Epithelial cell of esophagus (primary cell): ENCODE measurements around the gene ELOB.

ENCODE experiments used
- DNase-seq: peaks from one replicate; pipeline ENCODE4 v3.0.0; 2010; ENCODE audit warnings: low read depth
- H3K4me3 ChIP-seq: 2 replicates; pipeline ENCODE4 v1.5.1; 2011; ENCODE audit warnings: mild to moderate bottlenecking, low read length, control low read depth
- CTCF ChIP-seq: IDR thresholded peaks from 2 replicates; pipeline ENCODE4 v1.5.1; 2011; ENCODE audit warnings: low read depth, mild to moderate bottlenecking, low read length, control low read depth, inconsistent platforms; ENCODE audit not compliant: insufficient read depth; ENCODE audit errors: missing control alignments

ELOB gene

GRCh38 chr16:2799205-2799858 is 22.3 kb upstream of the ELOB start:
- DNase-seq, result no peak
- no peak for TF ChIP-seq CTCF

GRCh38 chr16:2798723-2799204 is 21.7 kb upstream of the ELOB start:
- DNase-seq, result no peak
- no peak for TF ChIP-seq CTCF

More at GRCh38 chr16:2799205-2799858, 22.3 kb upstream of the ELOB start:
- no peak overlapping the region for H3K4me3 ChIP-seq

DNA sequence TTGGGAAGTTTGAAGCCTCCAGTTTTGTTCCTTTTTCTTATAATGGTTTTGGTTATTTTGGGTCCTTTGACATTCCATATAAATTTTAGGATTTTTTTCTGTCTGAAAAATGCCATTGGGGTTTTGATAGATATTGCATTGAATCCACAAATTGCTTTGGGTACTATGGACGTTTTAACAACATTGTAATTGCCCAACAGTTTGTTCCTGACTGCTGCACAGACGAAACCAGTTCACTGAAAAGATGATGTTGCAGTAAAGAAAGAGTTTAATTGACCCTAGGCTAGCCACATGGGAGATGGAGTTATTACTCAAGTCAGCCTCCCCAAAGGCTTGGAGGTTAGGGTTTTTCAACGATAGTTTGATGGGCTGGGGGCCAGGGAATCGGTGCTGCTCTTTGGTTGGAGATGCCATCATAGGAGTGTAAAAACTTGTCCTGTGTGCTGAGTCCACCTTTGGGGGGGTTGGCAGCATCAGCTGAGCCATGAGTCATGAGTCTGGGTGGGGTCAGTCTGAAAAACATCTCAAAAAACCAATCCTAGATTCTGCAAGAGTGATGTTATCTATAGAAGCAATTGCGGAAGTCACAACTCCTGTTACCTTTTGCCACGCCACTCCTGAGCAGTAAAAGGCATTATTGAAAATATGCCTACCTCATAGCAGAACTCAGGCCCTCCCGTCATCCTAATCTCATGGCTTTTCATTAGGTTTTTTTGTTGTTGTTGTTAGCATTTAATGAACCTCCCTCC is 18.5 kb upstream of the ELOB start:
- no peak overlapping the region for H3K4me3 ChIP-seq
- TF ChIP-seq CTCF, result no peak
- no peak for DNase-seq

More at GRCh38 chr16:2798723-2799204, 21.7 kb upstream of the ELOB start:
- H3K4me3 ChIP-seq, result no peak overlapping the region

- no peak for TF ChIP-seq CTCF
- DNase-seq, result no peak
- H3K4me3 ChIP-seq, result no peak overlapping the region
Measured at GRCh38 chr16:2792940-2793339, 15.9 kb upstream of the ELOB start.

DNA sequence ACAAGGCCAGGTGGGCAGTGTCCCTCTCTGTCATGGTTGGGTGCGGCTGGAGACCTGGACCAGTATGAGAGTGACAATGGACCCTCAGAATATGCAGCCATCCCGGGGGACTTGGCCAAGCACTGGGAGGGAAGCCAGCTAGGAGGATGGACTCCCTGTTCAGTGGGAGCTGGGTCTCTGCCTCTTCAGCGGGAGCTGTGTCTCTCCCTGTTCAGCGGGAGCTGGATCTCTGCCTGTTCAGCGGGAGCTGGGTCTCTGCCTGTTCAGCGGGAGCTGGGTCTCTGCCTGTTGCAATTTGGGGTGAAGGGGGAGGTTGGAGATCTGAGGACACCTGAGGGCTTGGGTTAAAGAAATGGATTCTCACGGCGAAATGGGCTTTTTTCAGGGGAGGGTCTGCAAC is 14.1 kb upstream of the ELOB start:
- TF ChIP-seq CTCF, result no peak
- H3K4me3 ChIP-seq, result no peak overlapping the region
- DNase-seq, result no peak

- TF ChIP-seq CTCF, result no peak
- no peak for DNase-seq
- no peak overlapping the region for H3K4me3 ChIP-seq
Measured at GRCh38 chr16:2790631-2791030, 13.6 kb upstream of the ELOB start.

DNA sequence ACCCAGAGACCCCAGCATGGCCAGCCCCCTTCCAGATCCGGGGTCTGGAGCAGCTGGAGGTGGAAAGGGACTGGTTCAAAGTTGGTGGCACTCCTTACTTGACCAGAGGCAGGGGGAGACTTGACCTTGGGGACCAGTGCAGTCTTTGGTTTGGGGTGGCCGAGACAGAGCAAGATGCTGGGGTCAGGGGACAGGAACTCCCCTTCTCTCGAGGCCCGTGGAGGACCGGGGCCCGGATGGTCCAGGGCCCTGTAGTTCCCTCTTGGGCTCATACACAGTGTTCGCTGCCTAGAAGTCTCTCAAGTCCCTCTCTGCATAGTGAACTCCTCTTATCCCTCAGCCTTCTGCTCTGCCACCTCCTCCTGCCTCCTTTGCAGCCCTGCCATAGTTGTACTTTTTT is 10.9 kb upstream of the ELOB start:
- no peak overlapping the region for H3K4me3 ChIP-seq
- no peak for TF ChIP-seq CTCF
- DNase-seq, result no peak
